MCF 10A (cell line): ENCODE measurements around the gene NEAT1. TPM values are rescaled to one million over a fixed set of nuclear protein-coding genes. Genes with fewer than 3 reads are reported as not detected.

Experiments used
- BruUV-seq: library from RNA; stranded (reverse); fragments of 400-500 nt; replicated peaks from 2 replicates; lab custom pipeline; 2021; lab: Mats Ljungman, UMichigan
- CTCF ChIA-PET: fragments of 300-600 bp; sonication (Branson Sonifier 250); formaldehyde crosslinking; extraction: SDS; loops from one replicate; lab custom pipeline; 2021; ENCODE audit warnings: antibody characterized with exemption, inconsistent platforms; lab: Yijun Ruan, JAX
- POLR2A ChIA-PET: fragments of 300-600, 350-650 bp; sonication (Branson Sonifier 250); formaldehyde crosslinking; extraction: SDS; loops from one replicate; lab custom pipeline; 2020; ENCODE audit warnings: antibody characterized with exemption, inconsistent platforms; lab: Yijun Ruan, JAX
- DNase-seq: peaks from one replicate; pipeline ENCODE4 v3.0.0-alpha.2; 2018; ENCODE audit not compliant: unreplicated experiment
- H3K27ac Mint-ChIP-seq: one replicate; pipeline ENCODE4 v1.8.0; 2022; ENCODE audit warnings: mild to moderate bottlenecking, low read depth, mixed read lengths; ENCODE audit not compliant: unreplicated experiment
- H3K27me3 Mint-ChIP-seq: one replicate; pipeline ENCODE4 v1.8.0; 2022; ENCODE audit warnings: mixed read lengths; ENCODE audit not compliant: insufficient read depth, unreplicated experiment
- H3K36me3 Mint-ChIP-seq: one replicate; pipeline ENCODE4 v1.8.0; 2022; ENCODE audit warnings: mild to moderate bottlenecking, moderate library complexity, mixed read lengths; ENCODE audit not compliant: insufficient read depth, unreplicated experiment
- H3K4me1 Mint-ChIP-seq: one replicate; pipeline ENCODE4 v1.8.0; 2022; ENCODE audit warnings: mixed read lengths; ENCODE audit not compliant: insufficient read depth, unreplicated experiment
- H3K4me3 Mint-ChIP-seq: one replicate; pipeline ENCODE4 v1.8.0; 2022; ENCODE audit warnings: mild to moderate bottlenecking, moderate library complexity, mixed read lengths; ENCODE audit not compliant: unreplicated experiment
- H3K9me3 Mint-ChIP-seq: one replicate; pipeline ENCODE4 v1.8.0; 2022; ENCODE audit warnings: mixed read lengths; ENCODE audit not compliant: unreplicated experiment
- CTCF ChIP-seq: fragments of 200-600 bp; IDR thresholded peaks from one replicate; pipeline ENCODE4 v1.8.0; 2022; ENCODE audit warnings: antibody characterized with exemption, mild to moderate bottlenecking; ENCODE audit not compliant: unreplicated experiment
- intact Hi-C: fragments of 100-400 bp; cut with micrococcal nuclease; formaldehyde crosslinking; loops from 2 replicates; pipeline ENCODE4 v1.14.1; 2022
- total RNA-seq: library from RNA; stranded (reverse); gene quantifications from 2 replicates; pipeline ENCODE4 v1.2.3, GENCODE V29; 2022

Gene NEAT1
- total RNA-seq, 1 experiment from 2014 or later, result 1,026 TPM

DNA sequence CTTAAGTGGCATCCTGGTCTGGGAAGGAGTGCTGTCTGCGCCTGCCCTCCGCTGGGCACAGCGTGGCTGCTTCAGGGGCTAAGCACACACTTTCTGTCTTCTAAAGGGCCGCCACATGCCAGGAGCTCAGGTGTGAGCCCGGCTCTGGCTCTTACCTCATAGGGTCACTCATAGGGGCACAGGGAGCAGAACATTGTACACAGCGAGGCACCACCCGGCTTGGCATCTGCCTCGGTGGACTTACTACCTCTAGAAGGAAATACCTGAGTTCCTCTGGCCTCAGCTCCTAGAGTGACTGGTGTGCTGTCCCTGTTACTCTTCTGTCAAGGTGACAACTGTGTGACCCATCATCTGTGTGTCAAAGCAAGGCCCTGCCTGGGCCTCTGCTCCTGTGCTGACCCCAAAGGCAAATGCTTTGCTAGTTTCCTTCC lies 13.4 kb downstream of the NEAT1 start:
- no TSS peak for BruUV-seq
- no peak for TF ChIP-seq CTCF
- peaks cover 100% of the 10 kb centered on the region for H3K36me3 Mint-ChIP-seq
- peaks cover 73% of the 10 kb centered on the region for H3K4me1 Mint-ChIP-seq
- CTCF ChIA-PET, result interaction anchor here (0.6 kb wide), 1 partner anchor 62 kb away, joined by 3 read pairs; no protein-coding TSS in a partner anchor
- H3K27ac Mint-ChIP-seq, result peak overlapping the region; percentile 90
- H3K9me3 Mint-ChIP-seq, result no peaks in the 10 kb centered on the region
- H3K27me3 Mint-ChIP-seq, result no peaks in the 10 kb centered on the region
- peak; percentile 41 for DNase-seq
- POLR2A ChIA-PET, result interaction anchor here (0.8 to 5.0 kb wide), 6 partner anchors 10 to 68 kb away, joined by 3 to 390 read pairs (median 39); partner anchors contain the start of genes MALAT1 and NEAT1
- intact Hi-C loops, result no loop called here
- H3K4me3 Mint-ChIP-seq, result peak overlapping the region; percentile 57

- Mint-ChIP-seq H3K9me3 (no peaks in the 10 kb centered on the region), H3K27me3 (no peaks in the 10 kb centered on the region), H3K4me1 (peaks cover 73% of the 10 kb centered on the region), H3K4me3 (peak overlapping the region; percentile 57), H3K36me3 (peaks cover 100% of the 10 kb centered on the region), H3K27ac (peak overlapping the region; percentile 90)
- TF ChIP-seq CTCF, result no peak
- ChIA-PET POLR2A (interaction anchor here (0.6 to 5.0 kb wide), 13 partner anchors 9 to 661 kb away, joined by 3 to 390 read pairs (median 5); partner anchors contain the start of genes MALAT1 and NEAT1), CTCF (no interaction called here)
- BruUV-seq, result no TSS peak
- peak; percentile 41 for DNase-seq
- intact Hi-C loops, result no loop called here
Measured at GRCh38 chr11:65436412-65437032, 13.9 kb downstream of the NEAT1 start.

DNA sequence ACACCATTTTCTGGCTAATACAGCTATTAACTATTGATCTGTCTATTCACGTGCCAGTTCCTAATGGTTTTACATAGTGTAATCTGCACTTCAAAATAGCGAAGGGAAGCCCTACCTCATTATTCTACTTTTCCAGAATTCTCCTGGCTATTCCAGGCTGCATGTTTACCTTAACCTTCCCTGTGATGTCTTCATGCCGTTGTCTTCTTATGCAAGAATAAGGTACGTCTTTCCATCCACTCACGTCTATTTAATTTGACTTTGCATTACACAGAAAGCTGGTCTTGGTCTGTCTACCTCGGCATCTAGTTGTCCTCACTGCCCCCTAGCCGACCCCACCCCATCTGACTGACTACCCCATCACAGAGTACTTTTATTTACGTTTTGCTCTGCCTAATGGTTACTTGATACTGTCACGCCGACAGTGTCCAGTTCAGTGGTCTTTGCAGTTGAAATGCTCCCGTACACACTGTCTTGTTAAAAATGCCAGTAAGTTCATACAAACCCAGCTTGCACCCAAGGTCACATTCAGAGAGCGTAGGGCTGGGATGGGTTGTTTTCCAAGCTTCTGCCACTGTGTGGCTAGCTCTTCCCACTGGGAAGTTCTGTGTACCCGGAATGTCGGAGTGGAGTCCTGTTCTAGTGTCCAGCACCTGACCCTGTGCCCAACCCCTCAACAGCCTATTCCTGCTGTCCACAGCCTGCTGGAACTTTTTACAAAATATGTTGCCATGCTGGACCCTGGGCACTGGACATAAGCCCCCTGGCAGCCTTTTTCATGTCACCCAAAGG lies 15.0 kb downstream of the NEAT1 start:
- ChIA-PET CTCF (interaction anchor here (0.7 to 1.2 kb wide), 2 partner anchors 14 to 22 kb away, joined by 3 read pairs; no protein-coding TSS in a partner anchor), POLR2A (interaction anchor here (0.6 to 5.0 kb wide), 12 partner anchors 8 to 660 kb away, joined by 3 to 390 read pairs (median 5); partner anchors contain the start of genes MALAT1 and NEAT1)
- Mint-ChIP-seq H3K36me3 (peaks cover 100% of the 10 kb centered on the region), H3K27ac (peak overlapping the region; percentile 90), H3K9me3 (no peaks in the 10 kb centered on the region), H3K4me3 (peak overlapping the region; percentile 57), H3K4me1 (peaks cover 72% of the 10 kb centered on the region), H3K27me3 (no peaks in the 10 kb centered on the region)
- no TSS peak for BruUV-seq
- intact Hi-C loops, result no loop called here
- no peak for TF ChIP-seq CTCF
- DNase-seq, result no peak
